ENCODE measurements around the gene GPR12. TPM values are rescaled to one million over a fixed set of nuclear protein-coding genes. Genes with fewer than 3 reads are reported as not detected.

GPR12 gene
- total and polyA plus RNA-seq, 2 donors (not counting 3 experiments of a cell fraction or from before 2014, with no cell fraction given): not detected

GRCh38 chr13:26706381-26706780 is 54.2 kb downstream of the GPR12 start:
- dilution Hi-C loops (cut with MboI; ENCODE audit: extremely low pct_ligation_motif_present, low sequenced_read_pairs): no loop called here

More at GRCh38 chr13:26706381-26706780, 54.2 kb downstream of the GPR12 start:
- no peak overlapping the region for H3K27ac ChIP-seq (ENCODE audit: insufficient read depth, low read depth, low read length)
- H3K36me3 ChIP-seq (ENCODE audit: control insufficient read depth in 2 of 2, extremely low read depth in 1 of 2, insufficient read depth in 2 of 2, low read length in 2 of 2): no peaks in the 10 kb centered on the region
- no peak for FAIRE-seq
- H3K9me1 ChIP-seq (replicated peaks; ENCODE audit: control insufficient read depth, extremely low read depth, insufficient read depth, low read length): no peaks in the 10 kb centered on the region
- ChIA-PET POLR2A (no interaction called here), CTCF (interaction anchor here (1.1 to 5.8 kb wide), 6 partner anchors 8 to 522 kb away, joined by 4 to 47 read pairs (median 7); no protein-coding TSS in a partner anchor)
- peaks cover 0 to 8% of the 10 kb centered on the region in 2 experiments for H3K27me3 ChIP-seq (ENCODE audit: control insufficient read depth in 2 of 2, insufficient read depth in 2 of 2, low read length in 2 of 2)
- no TSS peak for BruUV-seq (replicated peaks)
- no peak overlapping the region for H3K4me2 ChIP-seq (ENCODE audit: insufficient read depth, low read length)
- TF ChIP-seq MAX (IDR thresholded peaks at IDR 0.05; ENCODE audit: insufficient read depth, insufficient read length): no peak
- TF ChIP-seq EZH2 (IDR thresholded peaks at IDR 0.05; ENCODE audit: borderline replicate concordance, low read depth, low read length, severe bottlenecking): no peak
- TF ChIP-seq FOS (IDR thresholded peaks at IDR 0.05; ENCODE audit: borderline replicate concordance, insufficient read depth, low read length): no peak
- TF ChIP-seq GATA2 (IDR thresholded peaks at IDR 0.05; ENCODE audit: insufficient read depth, insufficient read length, low read depth, low read length): no peak
- TF ChIP-seq, protein P1, sequence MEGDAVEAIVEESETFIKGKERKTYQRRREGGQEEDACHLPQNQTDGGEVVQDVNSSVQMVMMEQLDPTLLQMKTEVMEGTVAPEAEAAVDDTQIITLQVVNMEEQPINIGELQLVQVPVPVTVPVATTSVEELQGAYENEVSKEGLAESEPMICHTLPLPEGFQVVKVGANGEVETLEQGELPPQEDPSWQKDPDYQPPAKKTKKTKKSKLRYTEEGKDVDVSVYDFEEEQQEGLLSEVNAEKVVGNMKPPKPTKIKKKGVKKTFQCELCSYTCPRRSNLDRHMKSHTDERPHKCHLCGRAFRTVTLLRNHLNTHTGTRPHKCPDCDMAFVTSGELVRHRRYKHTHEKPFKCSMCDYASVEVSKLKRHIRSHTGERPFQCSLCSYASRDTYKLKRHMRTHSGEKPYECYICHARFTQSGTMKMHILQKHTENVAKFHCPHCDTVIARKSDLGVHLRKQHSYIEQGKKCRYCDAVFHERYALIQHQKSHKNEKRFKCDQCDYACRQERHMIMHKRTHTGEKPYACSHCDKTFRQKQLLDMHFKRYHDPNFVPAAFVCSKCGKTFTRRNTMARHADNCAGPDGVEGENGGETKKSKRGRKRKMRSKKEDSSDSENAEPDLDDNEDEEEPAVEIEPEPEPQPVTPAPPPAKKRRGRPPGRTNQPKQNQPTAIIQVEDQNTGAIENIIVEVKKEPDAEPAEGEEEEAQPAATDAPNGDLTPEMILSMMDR (IDR thresholded peaks at IDR 0.05; ENCODE audit: extremely low read depth in 1 of 2, insufficient read depth in 1 of 2, low read depth in 1 of 2, low read length in 2 of 2): no peak
- no peak for TF ChIP-seq JUN (IDR thresholded peaks at IDR 0.05; ENCODE audit: borderline replicate concordance, insufficient read depth, insufficient read length, low read depth)
- TF ChIP-seq MYC (IDR thresholded peaks at IDR 0.05; ENCODE audit: low read depth, low read length): no peak
- no peak for TF ChIP-seq POLR2A (IDR thresholded peaks at IDR 0.05; ENCODE audit: low read depth, low read length)
- no peak for TF ChIP-seq POLR2AphosphoS5 (IDR thresholded peaks at IDR 0.05; ENCODE audit: insufficient read depth, low read depth, low read length)
- H2AFZ ChIP-seq (ENCODE audit: low read depth, low read length): no peak overlapping the region
- no peaks in the 10 kb centered on the region for H3K9me3 ChIP-seq (replicated peaks; ENCODE audit: control insufficient read depth, insufficient read depth, low read length)
- no peaks in the 10 kb centered on the region for H4K20me1 ChIP-seq (replicated peaks; ENCODE audit: control insufficient read depth, extremely low read depth, insufficient read depth, low read length)
- H3K4me1 ChIP-seq (ENCODE audit: control insufficient read depth, extremely low read depth, insufficient read depth, low read length): no peaks in the 10 kb centered on the region
- no peak for DNase-seq (ENCODE audit: low read depth, low spot score)
- intact Hi-C loops (cut with micrococcal nuclease): no loop called here
- H3K4me3 ChIP-seq (replicated peaks in 1 of 3; ENCODE audit: insufficient read depth in 1 of 3, low read depth in 1 of 3, low read length in 3 of 3): no peak overlapping the region
- H3K9ac ChIP-seq (replicated peaks; ENCODE audit: extremely low read depth, insufficient read depth, low read length): no peak overlapping the region
- H3K79me2 ChIP-seq (ENCODE audit: control insufficient read depth, insufficient read depth, low read length): no peaks in the 10 kb centered on the region
